ENCODE results near the gene TCF12.

Gene TCF12

DNA sequence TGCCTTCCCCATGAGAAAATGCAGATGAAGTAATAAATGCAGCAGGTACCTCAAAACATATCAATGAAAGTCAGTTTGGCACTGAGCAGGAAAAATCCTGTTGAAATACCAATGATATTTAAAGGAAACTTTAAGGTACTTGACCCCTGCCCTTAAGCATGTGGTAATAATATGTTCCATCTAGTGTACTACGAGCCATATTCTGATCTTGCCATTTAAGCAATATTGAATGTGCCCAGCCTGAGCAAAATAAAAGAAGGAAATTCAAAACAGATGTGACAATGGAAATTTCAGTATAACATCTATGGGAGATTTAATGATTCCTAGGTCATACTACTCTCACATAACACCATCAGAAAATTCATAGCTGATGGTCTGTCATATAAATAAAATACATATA lies 266.1 kb downstream of the TCF12 start:
- H2BK15ac ChIP-seq (ENCODE audit: low read length): no peak overlapping the region
- H3K9ac ChIP-seq (ENCODE audit: low read depth, low read length, poor library complexity): no peak overlapping the region
- no peak overlapping the region for H4K8ac ChIP-seq (ENCODE audit: low read depth, low read length)
- H3K4me2 ChIP-seq (ENCODE audit: insufficient read depth, low read length, poor library complexity, severe bottlenecking): no peak overlapping the region
- H3K4me3 ChIP-seq (ENCODE audit: low read length in 2 of 2): no peak overlapping the region
- H3K27ac ChIP-seq (replicated peaks; ENCODE audit: low read length): no peak overlapping the region
- H3K79me1 ChIP-seq (ENCODE audit: low read depth, low read length): peaks cover 2% of the 10 kb centered on the region
- no peaks in the 10 kb centered on the region for H3K4me1 ChIP-seq (ENCODE audit: control insufficient read depth in 2 of 2, insufficient read depth in 1 of 2, low read depth in 1 of 2, low read length in 2 of 2)
- no peak overlapping the region for H2BK5ac ChIP-seq (ENCODE audit: low read length)
- H2BK12ac ChIP-seq (ENCODE audit: low read length): no peak overlapping the region
- H3K36me3 ChIP-seq (replicated peaks in 1 of 2; ENCODE audit: control insufficient read depth in 2 of 2, insufficient read depth in 2 of 2, low read length in 2 of 2): peaks cover 3 to 26% of the 10 kb centered on the region in 2 donors
- no peak overlapping the region for H3K4ac ChIP-seq (ENCODE audit: low read length)
- no peak overlapping the region for H3K14ac ChIP-seq (ENCODE audit: low read length)
- no peak overlapping the region for H2BK120ac ChIP-seq (ENCODE audit: low read depth, low read length)
- no CpG with 5 or more reads among the region's 1 CpG for WGBS, 2 donors (ENCODE audit: extremely low coverage in 2 of 2, insufficient read length in 2 of 2, insufficient replicate concordance in 1 of 2)
- no peak overlapping the region for H2AK5ac ChIP-seq (ENCODE audit: low read depth, low read length)
- no peak overlapping the region for H3K18ac ChIP-seq (ENCODE audit: low read length)
- H2AFZ ChIP-seq (ENCODE audit: low read length): no peak overlapping the region
- no peaks in the 10 kb centered on the region for H3K27me3 ChIP-seq (ENCODE audit: control insufficient read depth in 3 of 3, insufficient read depth in 3 of 3, low read depth in 1 of 3, low read length in 3 of 3)
- no peak for DNase-seq (ENCODE audit: low spot score)
- peaks cover 3 to 12% of the 10 kb centered on the region in 2 donors for H3K9me3 ChIP-seq (replicated peaks in 1 of 2; ENCODE audit: control insufficient read depth in 2 of 2, insufficient read depth in 1 of 2, low read depth in 1 of 2, low read length in 2 of 2)
- H3K23ac ChIP-seq (ENCODE audit: low read depth, low read length, poor library complexity): no peak overlapping the region
- H4K91ac ChIP-seq (ENCODE audit: low read depth, low read length, poor library complexity): no peak overlapping the region

DNA sequence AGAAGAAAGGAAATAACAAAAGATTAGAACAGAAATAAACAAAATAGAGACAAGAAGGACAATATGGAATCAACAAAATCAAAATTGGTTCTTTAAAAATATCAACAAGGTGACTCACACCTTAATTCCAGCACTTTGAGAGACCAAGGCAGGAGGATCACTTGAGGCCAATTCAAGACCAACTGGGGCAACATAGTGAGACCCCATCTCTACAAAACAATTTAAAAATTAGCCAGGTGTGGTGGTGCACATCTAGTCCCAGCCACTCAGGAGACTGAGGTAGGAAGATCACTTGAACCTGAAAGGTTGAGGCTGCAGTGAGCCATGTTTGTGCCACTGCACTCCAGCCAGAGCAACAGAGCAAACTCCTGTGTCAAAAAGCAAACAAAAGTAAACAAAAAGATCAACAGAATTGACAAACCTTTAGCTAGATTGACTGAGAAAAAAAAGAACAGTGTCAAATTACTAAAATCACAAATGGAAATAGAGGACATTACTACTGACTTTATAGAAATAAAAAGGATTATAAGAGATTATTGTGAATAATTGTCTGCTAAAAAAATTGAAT lies 267.1 kb downstream of the TCF12 start:
- no peak overlapping the region for H3K9ac ChIP-seq (ENCODE audit: low read depth, low read length, poor library complexity)
- no peak for DNase-seq (ENCODE audit: low spot score)
- H3K18ac ChIP-seq (ENCODE audit: low read length): no peak overlapping the region
- H2BK15ac ChIP-seq (ENCODE audit: low read length): no peak overlapping the region
- H3K4me2 ChIP-seq (ENCODE audit: insufficient read depth, low read length, poor library complexity, severe bottlenecking): no peak overlapping the region
- H3K79me1 ChIP-seq (ENCODE audit: low read depth, low read length): peaks cover 2% of the 10 kb centered on the region
- no peak overlapping the region for H2BK120ac ChIP-seq (ENCODE audit: low read depth, low read length)
- H3K9me3 ChIP-seq (replicated peaks in 1 of 2; ENCODE audit: control insufficient read depth in 2 of 2, insufficient read depth in 1 of 2, low read depth in 1 of 2, low read length in 2 of 2): peaks cover 3 to 12% of the 10 kb centered on the region in 2 donors
- no peak overlapping the region for H2BK5ac ChIP-seq (ENCODE audit: low read length)
- no peak overlapping the region for H3K4me3 ChIP-seq (ENCODE audit: low read length in 2 of 2)
- H3K27me3 ChIP-seq (ENCODE audit: control insufficient read depth in 3 of 3, insufficient read depth in 3 of 3, low read depth in 1 of 3, low read length in 3 of 3): no peaks in the 10 kb centered on the region
- no peak overlapping the region for H4K8ac ChIP-seq (ENCODE audit: low read depth, low read length)
- H3K23ac ChIP-seq (ENCODE audit: low read depth, low read length, poor library complexity): no peak overlapping the region
- no peak overlapping the region for H2AK5ac ChIP-seq (ENCODE audit: low read depth, low read length)
- no peaks in the 10 kb centered on the region for H3K4me1 ChIP-seq (ENCODE audit: control insufficient read depth in 2 of 2, insufficient read depth in 1 of 2, low read depth in 1 of 2, low read length in 2 of 2)
- no peak overlapping the region for H3K27ac ChIP-seq (replicated peaks; ENCODE audit: low read length)
- H2BK12ac ChIP-seq (ENCODE audit: low read length): no peak overlapping the region
- no peak overlapping the region for H3K4ac ChIP-seq (ENCODE audit: low read length)
- H4K91ac ChIP-seq (ENCODE audit: low read depth, low read length, poor library complexity): no peak overlapping the region
- peaks cover 3 to 23% of the 10 kb centered on the region in 2 donors for H3K36me3 ChIP-seq (replicated peaks in 1 of 2; ENCODE audit: control insufficient read depth in 2 of 2, insufficient read depth in 2 of 2, low read length in 2 of 2)
- H2AFZ ChIP-seq (ENCODE audit: low read length): no peak overlapping the region
- H3K14ac ChIP-seq (ENCODE audit: low read length): no peak overlapping the region

DNA sequence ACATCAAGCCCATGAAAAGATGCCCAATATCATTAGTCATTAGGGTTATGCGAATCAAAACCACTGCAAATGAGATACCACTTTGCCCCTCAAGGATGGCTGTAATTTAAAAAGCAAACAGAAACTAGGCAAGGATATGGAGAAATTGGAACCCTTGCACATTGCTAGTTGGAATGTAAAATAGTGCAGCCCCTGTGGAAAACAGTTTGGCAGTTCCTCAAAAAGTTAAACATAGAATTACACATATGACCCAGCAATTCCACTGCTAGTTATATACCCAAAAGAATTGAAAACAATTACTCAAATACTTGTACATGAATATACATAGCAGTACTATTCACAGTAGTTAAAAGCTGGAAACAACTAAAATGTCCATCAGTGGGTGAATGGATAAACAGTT lies 271.0 kb downstream of the TCF12 start:
- peaks cover 2% of the 10 kb centered on the region for H3K79me1 ChIP-seq (ENCODE audit: low read depth, low read length)
- H4K91ac ChIP-seq (ENCODE audit: low read depth, low read length, poor library complexity): no peak overlapping the region
- H3K27ac ChIP-seq (replicated peaks; ENCODE audit: low read length): no peak overlapping the region
- H2BK15ac ChIP-seq (ENCODE audit: low read length): no peak overlapping the region
- no peaks in the 10 kb centered on the region for H3K4me1 ChIP-seq (ENCODE audit: control insufficient read depth in 2 of 2, insufficient read depth in 1 of 2, low read depth in 1 of 2, low read length in 2 of 2)
- H2BK12ac ChIP-seq (ENCODE audit: low read length): no peak overlapping the region
- no peak overlapping the region for H3K18ac ChIP-seq (ENCODE audit: low read length)
- H3K23ac ChIP-seq (ENCODE audit: low read depth, low read length, poor library complexity): no peak overlapping the region
- H3K4me3 ChIP-seq (ENCODE audit: low read length in 2 of 2): no peak overlapping the region
- H3K4me2 ChIP-seq (ENCODE audit: insufficient read depth, low read length, poor library complexity, severe bottlenecking): no peak overlapping the region
- peaks cover 9 to 50% of the 10 kb centered on the region in 2 donors for H3K36me3 ChIP-seq (replicated peaks in 1 of 2; ENCODE audit: control insufficient read depth in 2 of 2, insufficient read depth in 2 of 2, low read length in 2 of 2)
- no peaks in the 10 kb centered on the region for H3K27me3 ChIP-seq (ENCODE audit: control insufficient read depth in 3 of 3, insufficient read depth in 3 of 3, low read depth in 1 of 3, low read length in 3 of 3)
- DNase-seq (ENCODE audit: low spot score): no peak
- H2BK120ac ChIP-seq (ENCODE audit: low read depth, low read length): no peak overlapping the region
- H2BK5ac ChIP-seq (ENCODE audit: low read length): no peak overlapping the region
- peaks cover 3 to 12% of the 10 kb centered on the region in 2 donors for H3K9me3 ChIP-seq (replicated peaks in 1 of 2; ENCODE audit: control insufficient read depth in 2 of 2, insufficient read depth in 1 of 2, low read depth in 1 of 2, low read length in 2 of 2)
- H3K4ac ChIP-seq (ENCODE audit: low read length): no peak overlapping the region
- no peak overlapping the region for H2AFZ ChIP-seq (ENCODE audit: low read length)
- no peak overlapping the region for H3K14ac ChIP-seq (ENCODE audit: low read length)
- no CpG with 5 or more reads among the region's 1 CpG for WGBS, 2 donors (ENCODE audit: extremely low coverage in 2 of 2, insufficient read length in 2 of 2, insufficient replicate concordance in 1 of 2)
- H2AK5ac ChIP-seq (ENCODE audit: low read depth, low read length): no peak overlapping the region
- H4K8ac ChIP-seq (ENCODE audit: low read depth, low read length): no peak overlapping the region
- no peak overlapping the region for H3K9ac ChIP-seq (ENCODE audit: low read depth, low read length, poor library complexity)

DNA sequence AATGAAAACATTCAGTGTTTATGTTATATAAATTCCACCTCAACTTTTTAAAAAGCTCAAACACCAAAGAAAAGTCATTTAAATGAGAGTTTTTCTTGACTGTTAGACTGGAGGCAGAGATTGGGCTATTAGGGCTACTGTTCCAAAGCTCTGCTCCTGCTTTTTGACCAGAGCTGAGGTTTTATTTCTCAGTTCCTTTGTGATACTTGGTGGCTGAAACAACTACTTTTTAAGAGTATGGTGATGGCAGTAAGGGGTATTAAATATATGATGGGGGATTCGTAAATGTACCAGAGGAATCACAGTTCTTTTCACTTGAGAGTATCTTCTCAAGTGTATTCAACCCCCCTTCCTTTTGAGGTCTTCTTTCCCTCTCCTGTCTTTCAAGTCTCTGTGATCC lies 271.8 kb downstream of the TCF12 start:
- Histone ChIP-seq H3K23ac (ENCODE audit: low read depth, low read length, poor library complexity) (no peak overlapping the region), H3K27ac (replicated peaks; ENCODE audit: low read length) (no peak overlapping the region)
- WGBS, 2 donors (ENCODE audit: extremely low coverage in 2 of 2, insufficient read length in 2 of 2, insufficient replicate concordance in 1 of 2): no CpG with 5 or more reads among the region's 1 CpG

More for the DNA sequence above, 271.8 kb downstream of the TCF12 start:
- DNase-seq (ENCODE audit: low spot score): no peak
- Histone ChIP-seq H4K8ac (ENCODE audit: low read depth, low read length) (no peak overlapping the region), H2AFZ (ENCODE audit: low read length) (no peak overlapping the region), H3K9ac (ENCODE audit: low read depth, low read length, poor library complexity) (no peak overlapping the region), H3K79me1 (ENCODE audit: low read depth, low read length) (peaks cover 2% of the 10 kb centered on the region), H3K4me1 (ENCODE audit: control insufficient read depth in 2 of 2, insufficient read depth in 1 of 2, low read depth in 1 of 2, low read length in 2 of 2) (no peaks in the 10 kb centered on the region), H3K27me3 (ENCODE audit: control insufficient read depth in 3 of 3, insufficient read depth in 3 of 3, low read depth in 1 of 3, low read length in 3 of 3) (no peaks in the 10 kb centered on the region), H3K14ac (ENCODE audit: low read length) (no peak overlapping the region), H3K4me2 (ENCODE audit: insufficient read depth, low read length, poor library complexity, severe bottlenecking) (no peak overlapping the region), H3K9me3 (replicated peaks in 1 of 2; ENCODE audit: control insufficient read depth in 2 of 2, insufficient read depth in 1 of 2, low read depth in 1 of 2, low read length in 2 of 2) (peaks cover 3 to 12% of the 10 kb centered on the region in 2 donors), H2BK15ac (ENCODE audit: low read length) (no peak overlapping the region), H3K4ac (ENCODE audit: low read length) (no peak overlapping the region), H3K4me3 (ENCODE audit: low read length in 2 of 2) (no peak overlapping the region), H3K18ac (ENCODE audit: low read length) (no peak overlapping the region), H2BK5ac (ENCODE audit: low read length) (no peak overlapping the region), H3K36me3 (replicated peaks in 1 of 2; ENCODE audit: control insufficient read depth in 2 of 2, insufficient read depth in 2 of 2, low read length in 2 of 2) (peaks cover 9 to 45% of the 10 kb centered on the region in 2 donors), H4K91ac (ENCODE audit: low read depth, low read length, poor library complexity) (no peak overlapping the region), H2AK5ac (ENCODE audit: low read depth, low read length) (no peak overlapping the region), H2BK12ac (ENCODE audit: low read length) (no peak overlapping the region), H2BK120ac (ENCODE audit: low read depth, low read length) (no peak overlapping the region)

All from neuronal stem cell (in vitro differentiated cells).